ENCODE measurements around the gene ARID3C. TPM values are rescaled to one million over a fixed set of nuclear protein-coding genes. Genes with fewer than 3 reads are reported as not detected.

Gene ARID3C
- total and polyA plus RNA-seq, 2 donors (not counting 3 experiments of a cell fraction or from before 2014, with no cell fraction given), result not detected

- H3K9me3 ChIP-seq (replicated peaks; ENCODE audit: control insufficient read depth, insufficient read depth, low read length), result no peaks in the 10 kb centered on the region
- H3K9me1 ChIP-seq (replicated peaks; ENCODE audit: control insufficient read depth, extremely low read depth, insufficient read depth, low read length), result no peaks in the 10 kb centered on the region
- H3K4me3 ChIP-seq (replicated peaks in 1 of 3; ENCODE audit: insufficient read depth in 1 of 3, low read depth in 1 of 3, low read length in 3 of 3), result no peak overlapping the region
- peaks cover 65 to 69% of the 10 kb centered on the region in 2 experiments for H3K27me3 ChIP-seq (ENCODE audit: control insufficient read depth in 2 of 2, insufficient read depth in 2 of 2, low read length in 2 of 2)
- ChIA-PET POLR2A (no interaction called here), CTCF (interaction anchor here (0.9 to 8.5 kb wide), 7 partner anchors 12 to 176 kb away, joined by 3 to 106 read pairs (median 5); no protein-coding TSS in a partner anchor)
- no peak overlapping the region for H3K9ac ChIP-seq (replicated peaks; ENCODE audit: extremely low read depth, insufficient read depth, low read length)
- no peaks in the 10 kb centered on the region for H3K79me2 ChIP-seq (ENCODE audit: control insufficient read depth, insufficient read depth, low read length)
- H2AFZ ChIP-seq (ENCODE audit: low read depth, low read length), result no peak overlapping the region
- dilution Hi-C loops (cut with MboI; ENCODE audit: extremely low pct_ligation_motif_present, low sequenced_read_pairs) (no loop called here), intact Hi-C loops (cut with micrococcal nuclease) (no loop called here)
- no peak overlapping the region for H3K27ac ChIP-seq (ENCODE audit: insufficient read depth, low read depth, low read length)
- no TSS peak for BruUV-seq (replicated peaks)
- no peaks in the 10 kb centered on the region for H3K4me1 ChIP-seq (ENCODE audit: control insufficient read depth, extremely low read depth, insufficient read depth, low read length)
- DNase-seq (ENCODE audit: low read depth, low spot score), result no peak
- no peak for FAIRE-seq
- TF ChIP-seq GATA2 (IDR thresholded peaks at IDR 0.05; ENCODE audit: insufficient read depth, insufficient read length, low read depth, low read length), result no peak
- no peak for TF ChIP-seq JUN (IDR thresholded peaks at IDR 0.05; ENCODE audit: borderline replicate concordance, insufficient read depth, insufficient read length, low read depth)
- no peak for TF ChIP-seq EZH2 (IDR thresholded peaks at IDR 0.05; ENCODE audit: borderline replicate concordance, low read depth, low read length, severe bottlenecking)
- no peak for TF ChIP-seq POLR2A (IDR thresholded peaks at IDR 0.05; ENCODE audit: low read depth, low read length)
- no peak for TF ChIP-seq POLR2AphosphoS5 (IDR thresholded peaks at IDR 0.05; ENCODE audit: insufficient read depth, low read depth, low read length)
- no peak for TF ChIP-seq MAX (IDR thresholded peaks at IDR 0.05; ENCODE audit: insufficient read depth, insufficient read length)
- TF ChIP-seq FOS (IDR thresholded peaks at IDR 0.05; ENCODE audit: borderline replicate concordance, insufficient read depth, low read length), result no peak
- TF ChIP-seq MYC (IDR thresholded peaks at IDR 0.05; ENCODE audit: low read depth, low read length), result no peak
- TF ChIP-seq CTCF (IDR thresholded peaks at IDR 0.05; ENCODE audit: extremely low read depth in 1 of 2, insufficient read depth in 1 of 2, low read depth in 1 of 2, low read length in 2 of 2), result no peak
- H4K20me1 ChIP-seq (replicated peaks; ENCODE audit: control insufficient read depth, extremely low read depth, insufficient read depth, low read length), result no peaks in the 10 kb centered on the region
- no peaks in the 10 kb centered on the region for H3K36me3 ChIP-seq (ENCODE audit: control insufficient read depth in 2 of 2, extremely low read depth in 1 of 2, insufficient read depth in 2 of 2, low read length in 2 of 2)
- H3K4me2 ChIP-seq (ENCODE audit: insufficient read depth, low read length), result no peak overlapping the region
Measured at GRCh38 chr9:34579808-34580163, 49.1 kb downstream of the ARID3C start.

Measured in endothelial cell of umbilical vein (primary cell).